Mammary epithelial cell (primary cell): ENCODE data around the gene AMPH.

ENCODE experiments used
- CTCF ChIP-seq, 2 donors: IDR thresholded peaks in 1 of 2; conservative IDR thresholded peaks in 1 of 2; 2 replicates each; pipeline ENCODE4 v1.5.1; 2011 to 2012; ENCODE audit warnings: inconsistent platforms in 2 of 2, low read length in 2 of 2, mild to moderate bottlenecking in 2 of 2, control low read depth in 1 of 2, low read depth in 1 of 2; ENCODE audit not compliant: insufficient read depth in 1 of 2; ENCODE audit errors: extremely low read depth in 1 of 2
- EZH2 ChIP-seq: IDR thresholded peaks from 2 replicates; pipeline ENCODE4 v1.6.1; 2012; ENCODE audit warnings: low read length, inconsistent platforms, borderline replicate concordance

- TF ChIP-seq EZH2: no peak
- no peak for TF ChIP-seq CTCF (conservative IDR thresholded peaks at IDR 0.05 in 1 of 2, IDR thresholded peaks at IDR 0.05 in 1 of 2; ENCODE audit: extremely low read depth in 1 of 2, insufficient read depth in 1 of 2, low read depth in 1 of 2, low read length in 2 of 2)
Observed at GRCh38 chr7:38580485-38580884, 50.7 kb downstream of the AMPH start.
